HG02610 (cell line): ENCODE measurements around the gene ATP13A3.
"Not testable (repeated sequence)": the region's sequence is repeated elsewhere in the genome, so short reads cannot be mapped to it uniquely, and the experiment has no call there.

ENCODE experiments used
- ATAC-seq: cut with Tn5 transposase; IDR thresholded peaks from one replicate; pipeline ENCODE4 v1.9.1; 2021; ENCODE audit warnings: mild to moderate bottlenecking, moderate library complexity; ENCODE audit not compliant: unreplicated experiment

ATP13A3 gene

DNA sequence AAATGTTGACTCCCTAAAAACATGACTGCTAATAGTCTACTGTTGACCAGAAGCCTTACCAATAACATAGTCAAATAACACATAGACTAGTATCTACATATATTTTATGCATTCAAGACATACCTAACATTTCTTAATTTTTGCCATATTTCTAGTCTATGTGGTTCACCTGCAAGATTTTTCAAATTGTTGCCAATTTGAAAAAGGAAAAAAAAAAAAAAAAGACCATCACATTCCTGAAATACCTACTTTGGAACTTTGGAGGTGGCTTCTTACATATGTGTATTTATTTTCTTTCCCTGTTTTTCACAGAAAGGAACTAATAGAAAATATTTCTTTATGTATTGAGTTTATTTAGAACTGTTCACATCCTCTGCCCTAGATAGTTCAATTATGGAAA lies 13.4 kb upstream of the ATP13A3 start:
- no peak for ATAC-seq

GRCh38 chr3:194499516-194499915 lies 12.7 kb upstream of the ATP13A3 start:
- ATAC-seq = not testable (repeated sequence)

GRCh38 chr3:194497799-194498575 lies 11.2 kb upstream of the ATP13A3 start:
- peak; percentile 79 for ATAC-seq

- ATAC-seq = no peak
Observed at GRCh38 chr3:194496217-194496919, 9.6 kb upstream of the ATP13A3 start.

- ATAC-seq = no peak
Observed at GRCh38 chr3:194494951-194495374, 8.2 kb upstream of the ATP13A3 start.

DNA sequence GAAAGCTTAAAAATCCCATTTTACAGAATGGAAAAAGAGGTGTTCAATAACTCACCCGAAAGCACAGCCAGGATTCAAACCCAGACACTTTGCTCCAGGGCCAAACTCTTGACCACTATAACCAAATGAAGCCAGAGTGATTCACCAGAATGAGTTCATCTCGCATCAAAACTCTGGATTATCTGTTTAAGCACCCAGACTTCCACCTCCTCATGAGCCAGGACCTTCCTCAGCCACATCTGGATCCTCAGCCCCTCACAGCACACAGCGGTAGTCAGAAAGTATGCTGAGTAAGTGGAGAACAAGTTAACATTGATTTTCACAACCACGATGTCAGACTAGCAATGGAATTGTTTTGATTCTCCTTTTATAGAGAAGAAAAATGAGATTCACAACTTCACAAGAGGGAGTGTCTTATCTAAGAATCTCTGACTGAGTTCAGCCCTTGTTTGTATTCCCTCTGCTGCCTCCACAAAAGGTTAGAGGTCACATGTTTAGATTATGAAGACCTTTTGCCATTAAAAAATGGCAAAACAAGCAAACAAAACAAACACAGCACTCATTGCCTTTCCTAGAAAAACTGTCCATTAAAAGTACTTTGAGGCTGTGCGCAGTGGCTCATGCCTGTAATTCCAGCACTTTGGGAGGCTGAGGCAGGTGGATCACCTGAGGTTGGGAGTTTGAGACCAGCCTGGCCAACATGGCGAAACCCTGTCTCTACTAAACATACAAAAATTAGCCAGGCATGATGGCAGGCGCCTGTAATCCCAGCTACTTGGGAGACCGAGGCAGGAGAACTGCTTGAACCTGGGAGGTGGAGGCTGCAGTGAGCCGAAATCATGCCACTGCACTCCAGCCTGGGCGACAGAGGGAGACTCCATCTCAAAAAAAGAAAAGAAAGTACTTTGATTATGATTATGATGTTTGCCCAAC lies 7.5 kb upstream of the ATP13A3 start:
- not testable (repeated sequence) for ATAC-seq

DNA sequence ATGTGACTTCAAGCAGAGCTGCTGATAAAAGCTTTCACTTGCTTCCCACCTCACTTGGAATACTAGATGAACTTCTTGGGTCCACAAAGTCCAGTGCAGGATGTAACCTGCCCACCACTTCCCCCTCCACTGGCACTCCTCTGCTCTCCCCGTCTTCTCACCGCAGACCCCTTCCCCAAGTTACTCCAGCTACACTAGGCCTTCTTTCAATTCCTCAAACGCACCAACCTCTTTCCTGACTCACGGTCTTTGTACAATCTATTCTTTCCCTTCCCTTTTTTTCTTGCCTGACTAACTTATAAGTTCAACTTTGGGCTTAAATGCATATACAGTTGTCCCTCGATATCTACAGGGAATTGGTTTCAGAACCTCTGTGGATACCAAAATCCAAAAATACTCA lies 5.2 kb upstream of the ATP13A3 start:
- ATAC-seq = no peak

- ATAC-seq = peak; percentile 59
Observed at GRCh38 chr3:194489736-194490612, 3.2 kb upstream of the ATP13A3 start.

DNA sequence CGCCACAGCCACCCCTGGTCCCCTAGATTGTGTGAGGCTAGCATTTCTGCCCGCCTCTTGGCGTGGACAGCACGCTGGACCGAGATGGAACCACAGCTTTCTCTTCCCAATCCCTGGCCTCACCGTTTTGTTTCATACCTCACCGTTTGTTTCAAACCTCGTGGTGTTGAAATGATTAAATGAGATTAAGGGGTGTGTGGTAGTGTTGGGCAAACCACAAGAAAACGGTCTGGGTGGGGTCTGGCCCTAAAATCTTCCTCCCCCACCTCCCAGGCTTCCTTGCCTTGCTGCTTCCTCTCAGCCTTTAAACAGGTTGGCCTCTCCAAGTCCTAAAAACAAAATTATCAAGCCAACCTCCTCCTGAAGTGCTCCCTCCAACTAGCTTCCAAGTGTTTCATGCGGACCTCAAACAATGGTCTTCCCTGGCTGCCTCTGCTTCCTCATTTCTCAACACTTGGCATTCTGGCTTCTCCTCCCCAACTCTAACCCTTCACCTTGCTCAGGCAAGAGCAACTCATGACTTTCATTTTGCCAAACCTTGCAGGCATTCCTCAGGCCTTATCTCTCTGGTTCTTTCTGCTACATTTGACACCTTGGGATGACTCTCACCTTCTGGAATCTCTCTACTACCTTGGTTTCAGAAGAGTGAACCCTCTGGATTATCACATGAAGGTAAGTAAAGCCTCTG lies 1.4 kb upstream of the ATP13A3 start:
- ATAC-seq = no peak

- peak; percentile 17 for ATAC-seq
Observed at GRCh38 chr3:194487289-194488054, 670 bp upstream of the ATP13A3 start.

GRCh38 chr3:194485881-194486539 lies 792 bp downstream of the ATP13A3 start:
- ATAC-seq = peak; percentile 0

GRCh38 chr3:194485468-194485880 lies 1.3 kb downstream of the ATP13A3 start:
- no peak for ATAC-seq

GRCh38 chr3:194484614-194485013 lies 2.2 kb downstream of the ATP13A3 start:
- no peak for ATAC-seq

GRCh38 chr3:194483850-194484249 lies 3.0 kb downstream of the ATP13A3 start:
- ATAC-seq = no peak

DNA sequence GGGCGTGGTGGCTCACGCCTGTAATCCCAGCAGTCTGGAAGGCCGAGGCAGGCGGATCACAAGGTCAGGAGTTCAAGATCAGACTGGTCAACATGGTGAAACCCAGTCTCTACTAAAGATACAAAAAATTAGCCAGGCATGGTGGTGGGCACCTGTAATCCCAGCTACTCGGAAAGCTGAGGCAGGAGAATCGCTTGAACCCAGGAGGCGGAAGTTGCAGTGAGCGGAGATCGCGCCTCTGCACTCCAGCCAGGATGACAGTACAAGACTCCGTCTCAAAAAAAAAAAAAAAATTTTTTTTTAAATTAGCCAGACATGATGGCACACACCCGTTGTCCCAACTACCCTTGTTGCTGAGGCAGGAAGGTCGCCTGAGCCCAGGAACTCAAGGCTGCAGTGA lies 4.0 kb downstream of the ATP13A3 start:
- ATAC-seq = not testable (repeated sequence)

GRCh38 chr3:194482196-194482593 lies 4.6 kb downstream of the ATP13A3 start:
- no peak for ATAC-seq

DNA sequence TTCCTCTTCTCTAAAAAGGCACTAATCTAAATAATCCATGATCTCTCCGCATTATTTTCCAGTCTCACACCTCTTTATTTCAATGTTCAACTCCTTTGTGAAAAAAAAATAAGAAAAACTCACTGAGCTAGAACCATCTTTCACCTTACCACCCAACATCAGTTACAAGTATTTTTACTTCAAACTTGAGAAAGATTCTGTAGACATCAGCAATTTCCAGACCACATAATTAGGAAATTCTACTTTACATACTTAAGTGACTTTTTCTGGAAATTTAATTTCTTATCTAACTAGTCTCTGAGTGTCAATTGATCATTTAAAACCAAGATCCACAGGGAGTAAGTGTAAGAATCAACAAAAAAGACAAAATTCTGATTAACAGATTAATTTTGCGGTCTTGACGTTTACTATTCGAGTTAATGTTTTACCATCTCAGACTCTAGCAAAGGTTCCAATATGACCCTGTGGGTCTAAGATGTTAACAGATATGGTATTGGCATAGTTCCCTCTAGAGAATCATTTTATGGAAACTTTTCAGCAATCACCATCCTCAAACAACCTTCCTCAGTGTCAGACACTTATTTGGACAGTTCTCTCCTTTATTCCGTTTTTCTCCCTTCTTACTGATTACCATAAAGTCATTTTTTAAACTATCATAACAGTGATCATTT lies 5.1 kb downstream of the ATP13A3 start:
- no peak for ATAC-seq

DNA sequence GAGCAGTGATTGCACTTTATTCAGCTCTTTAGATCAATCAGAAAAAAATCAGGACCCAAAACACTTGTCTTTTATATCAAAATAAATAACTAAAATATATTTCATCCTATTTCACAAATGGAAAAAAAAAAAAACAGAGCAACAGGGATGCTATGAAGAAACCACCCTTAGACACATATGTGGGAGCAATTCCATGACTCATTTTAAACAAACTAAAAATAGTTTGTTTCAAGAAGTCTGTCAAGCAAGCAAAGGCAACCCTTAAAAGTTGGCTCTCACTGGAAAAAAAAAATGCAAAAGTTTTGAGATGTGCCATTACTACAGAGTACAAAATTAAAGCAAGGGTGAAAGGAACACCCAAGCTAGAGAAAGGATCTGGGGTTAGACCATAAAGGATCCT lies 5.7 kb downstream of the ATP13A3 start:
- ATAC-seq = no peak
